Endothelial cell of umbilical vein (primary cell): ENCODE measurements around the gene CDCA7L. TPM values are rescaled to one million over a fixed set of nuclear protein-coding genes. Genes with fewer than 3 reads are reported as not detected.

Experiments used
- BruUV-seq: library from RNA; stranded (reverse); fragments of 400-500 nt; replicated peaks from 2 replicates; lab custom pipeline; 2021; lab: Mats Ljungman, UMichigan
- CTCF ChIA-PET: fragments of 300-600, 350-600 bp; sonication (Branson Sonifier 250); formaldehyde crosslinking; loops from one replicate; lab custom pipeline; 2021; ENCODE audit warnings: antibody characterized with exemption, inconsistent platforms; lab: Charles Lee
- POLR2A ChIA-PET: fragments of 300-600, 350-600 bp; sonication (Branson Sonifier 250); formaldehyde crosslinking; loops from one replicate; lab custom pipeline; 2021; ENCODE audit warnings: antibody characterized with exemption, inconsistent platforms; lab: Charles Lee
- DNase-seq: peaks from one replicate; pipeline ENCODE4 v3.0.0-alpha.2; 2011; ENCODE audit warnings: low read depth, low spot score
- FAIRE-seq: peaks from 2 replicates; lab custom pipeline; 2011; peaks lifted over from hg19 to GRCh38; lab: Jason Lieb, UNC
- H2AFZ ChIP-seq: 2 replicates; pipeline ENCODE4 v1.6.0; 2012; ENCODE audit warnings: low read depth, low read length, control low read depth, inconsistent platforms
- H3K27ac ChIP-seq: 2 replicates; pipeline ENCODE4 v1.5.1; 2011; ENCODE audit warnings: low read depth, mild to moderate bottlenecking, control low read depth, low read length, moderate library complexity; ENCODE audit not compliant: insufficient read depth
- H3K27me3 ChIP-seq, 2 experiments: 2 replicates each; pipeline versions ENCODE4 v1.6.0 to v1.6.1; 2011; ENCODE audit warnings: low read length in 2 of 2, mixed read lengths in 1 of 2; ENCODE audit not compliant: control insufficient read depth in 2 of 2, insufficient read depth in 2 of 2
- H3K36me3 ChIP-seq, 2 experiments: 2 replicates in 1 of 2; 3 replicates in 1 of 2; pipeline ENCODE4 v1.5.1; 2011; ENCODE audit warnings: low read length in 2 of 2, mild to moderate bottlenecking in 1 of 2, moderate library complexity in 1 of 2; ENCODE audit not compliant: control insufficient read depth in 2 of 2, insufficient read depth in 2 of 2; ENCODE audit errors: extremely low read depth in 1 of 2
- H3K4me1 ChIP-seq: 3 replicates; pipeline ENCODE4 v1.5.1; 2011; ENCODE audit warnings: mild to moderate bottlenecking, low read length; ENCODE audit not compliant: control insufficient read depth, insufficient read depth; ENCODE audit errors: extremely low read depth
- H3K4me2 ChIP-seq: 2 replicates; pipeline ENCODE4 v1.6.1; 2011; ENCODE audit warnings: low read length, control low read depth, mixed read lengths; ENCODE audit not compliant: insufficient read depth
- H3K4me3 ChIP-seq, 3 experiments: fragments of 200-600 bp in 1 of 3; sonication (generic), shearing (Covaris generic) in 1 of 3; replicated peaks in 1 of 3; 2 replicates each; pipeline ENCODE4 v1.5.1; 2011 to 2016; ENCODE audit warnings: control low read depth in 3 of 3, low read length in 3 of 3, mild to moderate bottlenecking in 2 of 3, inconsistent platforms in 1 of 3, low read depth in 1 of 3, moderate library complexity in 1 of 3; ENCODE audit not compliant: insufficient read depth in 1 of 3
- H3K79me2 ChIP-seq: 2 replicates; pipeline ENCODE4 v1.6.0; 2012; ENCODE audit warnings: low read length, inconsistent platforms; ENCODE audit not compliant: control insufficient read depth, insufficient read depth
- H3K9ac ChIP-seq: replicated peaks from 2 replicates; pipeline ENCODE3; 2011; ENCODE audit warnings: low read length, control low read depth; ENCODE audit not compliant: insufficient read depth; ENCODE audit errors: extremely low read depth
- H3K9me1 ChIP-seq: replicated peaks from 3 replicates; pipeline ENCODE4 v1.6.0; 2011; ENCODE audit warnings: mild to moderate bottlenecking, low read length; ENCODE audit not compliant: control insufficient read depth, insufficient read depth; ENCODE audit errors: extremely low read depth
- H3K9me3 ChIP-seq: replicated peaks from 2 replicates; pipeline ENCODE4 v1.5.1; 2012; ENCODE audit warnings: low read length, inconsistent platforms; ENCODE audit not compliant: control insufficient read depth, insufficient read depth
- H4K20me1 ChIP-seq: replicated peaks from 2 replicates; pipeline ENCODE3; 2011; ENCODE audit warnings: mild to moderate bottlenecking, low read length; ENCODE audit not compliant: control insufficient read depth, insufficient read depth; ENCODE audit errors: extremely low read depth
- EZH2 ChIP-seq: IDR thresholded peaks from 2 replicates; pipeline ENCODE4 v1.6.1; 2012; ENCODE audit warnings: borderline replicate concordance, low read depth, mild to moderate bottlenecking, moderate library complexity, low read length, inconsistent platforms; ENCODE audit not compliant: severe bottlenecking
- FOS ChIP-seq: IDR thresholded peaks from 2 replicates; pipeline ENCODE4 v1.6.1; 2011; ENCODE audit warnings: mild to moderate bottlenecking, low read length, moderate library complexity, borderline replicate concordance; ENCODE audit not compliant: insufficient read depth
- GATA2 ChIP-seq: IDR thresholded peaks from 2 replicates; pipeline ENCODE4 v1.7.0; 2011; ENCODE audit warnings: low read depth, mild to moderate bottlenecking, moderate library complexity, mixed read lengths, low read length; ENCODE audit not compliant: insufficient read length, insufficient read depth
- JUN ChIP-seq: IDR thresholded peaks from 2 replicates; pipeline ENCODE4 v1.6.1; 2011; ENCODE audit warnings: borderline replicate concordance, low read depth; ENCODE audit not compliant: insufficient read length, insufficient read depth
- MYC ChIP-seq: IDR thresholded peaks from one replicate; pipeline ENCODE4 v1.6.1; 2011; ENCODE audit warnings: mild to moderate bottlenecking, low read depth, low read length
- POLR2A ChIP-seq: IDR thresholded peaks from 2 replicates; pipeline ENCODE4 v1.6.1; 2012; ENCODE audit warnings: low read depth, mild to moderate bottlenecking, control low read depth, low read length
- POLR2AphosphoS5 ChIP-seq: IDR thresholded peaks from 2 replicates; pipeline ENCODE4 v1.6.1; 2012; ENCODE audit warnings: low read depth, mild to moderate bottlenecking, control low read depth, low read length, moderate library complexity; ENCODE audit not compliant: insufficient read depth
- dilution Hi-C: fragments of 300-500 bp; cut with MboI; formaldehyde crosslinking; loops from one replicate; pipeline ENCODE4 v1.15.0; 2019; ENCODE audit warnings: low sequenced_read_pairs; ENCODE audit not compliant: extremely low pct_ligation_motif_present
- intact Hi-C: fragments of 100-400 bp; cut with micrococcal nuclease; formaldehyde crosslinking; loops from one replicate; pipeline ENCODE4 v1.10.0; 2022
- polyA plus RNA-seq, 4 experiments: library from polyadenylated mRNA; depleted of rRNA in 3 of 4; stranded (reverse) in 3 of 4; unstranded in 1 of 4; fragments of >200 nt; gene quantifications; 2 replicates each; pipeline versions ENCODE4 v1.2.1 to v1.2.3, GENCODE V29; 2011 to 2012; ENCODE audit warnings: missing spikeins in 1 of 4
- total RNA-seq: library from RNA; stranded (reverse); gene quantifications from 2 replicates; pipeline ENCODE4 v1.2.3, GENCODE V29; 2021
- TF ChIP-seq, protein P1 (sequence below): IDR thresholded peaks from 2 replicates; pipeline ENCODE4 v1.6.1; 2011; ENCODE audit not compliant: insufficient read depth, insufficient read length
- TF ChIP-seq, protein P2 (sequence below), 2 donors: IDR thresholded peaks; 1 replicate in 1 of 2; 2 replicates in 1 of 2; pipeline ENCODE4 v1.5.1; 2011; ENCODE audit warnings: low read length in 2 of 2, mild to moderate bottlenecking in 2 of 2, moderate library complexity in 2 of 2, control low read depth in 1 of 2, inconsistent platforms in 1 of 2, low read depth in 1 of 2; ENCODE audit not compliant: insufficient read depth in 1 of 2; ENCODE audit errors: extremely low read depth in 1 of 2

Gene CDCA7L
- total and polyA plus RNA-seq, 2 donors (not counting 3 experiments of a cell fraction or from before 2014, with no cell fraction given), result 68.4 to 91.6 TPM

DNA sequence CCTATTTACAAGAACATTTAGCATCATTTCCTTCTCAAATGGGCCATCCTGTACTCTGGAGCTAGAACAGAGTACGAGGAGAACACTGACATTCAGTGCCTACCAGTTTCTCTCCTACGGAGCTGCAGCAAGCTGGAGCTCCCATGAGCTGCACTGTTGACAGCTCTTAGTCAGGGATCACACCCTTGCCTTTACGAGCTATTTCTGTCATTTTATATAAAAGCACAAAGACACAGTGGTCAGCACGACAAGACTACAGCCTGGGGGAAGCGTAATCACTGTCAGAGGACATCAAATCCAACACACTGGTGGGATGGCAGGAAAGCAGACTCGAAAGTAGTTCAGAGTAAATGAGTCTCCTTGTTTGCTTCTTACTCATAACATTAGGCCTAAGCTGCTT is 2.7 kb downstream of the CDCA7L start:
- ChIA-PET CTCF (interaction anchor here (1.9 to 2.6 kb wide), 2 partner anchors 19 to 31 kb away, joined by 8 read pairs; no protein-coding TSS in a partner anchor), POLR2A (interaction anchor here (0.7 kb wide), 1 partner anchor 687 kb away, joined by 5 read pairs; no protein-coding TSS in a partner anchor)
- Histone ChIP-seq H2AFZ (no peak overlapping the region), H3K4me3 (no peak overlapping the region), H3K36me3 (no peaks in the 10 kb centered on the region), H3K79me2 (peaks cover 69% of the 10 kb centered on the region), H3K9me1 (no peaks in the 10 kb centered on the region), H3K9ac (no peak overlapping the region), H3K4me1 (peaks cover 63% of the 10 kb centered on the region), H4K20me1 (no peaks in the 10 kb centered on the region), H3K27me3 (no peaks in the 10 kb centered on the region), H3K4me2 (peak overlapping the region; percentile 85), H3K9me3 (no peaks in the 10 kb centered on the region), H3K27ac (no peak overlapping the region)
- FAIRE-seq, result no peak
- intact Hi-C loops (loop anchor here (10.0 kb wide), 2 partner anchors 272 to 1158 kb away; partner anchors contain the start of gene SP8), dilution Hi-C loops (no loop called here)
- DNase-seq, result no peak
- no peak for TF ChIP-seq POLR2AphosphoS5
- TF ChIP-seq, protein P1, sequence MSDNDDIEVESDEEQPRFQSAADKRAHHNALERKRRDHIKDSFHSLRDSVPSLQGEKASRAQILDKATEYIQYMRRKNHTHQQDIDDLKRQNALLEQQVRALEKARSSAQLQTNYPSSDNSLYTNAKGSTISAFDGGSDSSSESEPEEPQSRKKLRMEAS, result no peak
- TF ChIP-seq GATA2, result no peak
- no peak for TF ChIP-seq FOS
- TF ChIP-seq MYC, result no peak
- TF ChIP-seq POLR2A, result no peak
- TF ChIP-seq EZH2, result no peak
- TF ChIP-seq, protein P2, sequence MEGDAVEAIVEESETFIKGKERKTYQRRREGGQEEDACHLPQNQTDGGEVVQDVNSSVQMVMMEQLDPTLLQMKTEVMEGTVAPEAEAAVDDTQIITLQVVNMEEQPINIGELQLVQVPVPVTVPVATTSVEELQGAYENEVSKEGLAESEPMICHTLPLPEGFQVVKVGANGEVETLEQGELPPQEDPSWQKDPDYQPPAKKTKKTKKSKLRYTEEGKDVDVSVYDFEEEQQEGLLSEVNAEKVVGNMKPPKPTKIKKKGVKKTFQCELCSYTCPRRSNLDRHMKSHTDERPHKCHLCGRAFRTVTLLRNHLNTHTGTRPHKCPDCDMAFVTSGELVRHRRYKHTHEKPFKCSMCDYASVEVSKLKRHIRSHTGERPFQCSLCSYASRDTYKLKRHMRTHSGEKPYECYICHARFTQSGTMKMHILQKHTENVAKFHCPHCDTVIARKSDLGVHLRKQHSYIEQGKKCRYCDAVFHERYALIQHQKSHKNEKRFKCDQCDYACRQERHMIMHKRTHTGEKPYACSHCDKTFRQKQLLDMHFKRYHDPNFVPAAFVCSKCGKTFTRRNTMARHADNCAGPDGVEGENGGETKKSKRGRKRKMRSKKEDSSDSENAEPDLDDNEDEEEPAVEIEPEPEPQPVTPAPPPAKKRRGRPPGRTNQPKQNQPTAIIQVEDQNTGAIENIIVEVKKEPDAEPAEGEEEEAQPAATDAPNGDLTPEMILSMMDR (IDR thresholded peaks at IDR 0.05; ENCODE audit: extremely low read depth in 1 of 2, insufficient read depth in 1 of 2, low read depth in 1 of 2, low read length in 2 of 2), result no peak
- TF ChIP-seq JUN, result no peak
- no TSS peak for BruUV-seq
